Measurements from ENCODE around the gene LMX1B.

Gene LMX1B

DNA sequence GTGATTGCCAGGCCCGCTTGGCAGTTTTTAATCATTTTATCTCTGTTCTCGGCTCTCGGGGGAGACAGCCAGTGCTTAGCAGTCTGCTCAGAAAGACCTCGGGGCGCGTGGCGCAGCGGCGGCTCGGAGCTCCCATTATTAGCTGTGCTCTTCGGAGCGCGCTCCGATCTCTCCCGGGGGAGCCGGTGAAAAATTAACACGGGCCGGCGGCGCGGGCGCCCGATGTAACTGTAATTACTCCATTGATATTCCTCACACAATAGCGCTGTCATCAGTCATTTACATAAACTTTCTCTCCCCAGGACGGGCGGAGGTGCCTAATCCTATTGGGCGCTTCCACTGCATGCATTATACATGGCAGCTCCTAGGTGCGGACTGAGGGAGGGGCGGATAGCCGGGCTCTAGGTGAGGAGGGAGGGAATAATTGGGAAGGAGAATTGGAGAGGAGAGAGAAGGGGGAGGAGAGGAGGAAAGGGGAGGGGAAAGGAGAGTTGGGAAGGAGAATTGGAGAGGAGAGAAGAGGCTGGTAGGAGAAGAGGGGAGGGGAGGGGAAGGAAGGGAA, 24.9 kb downstream of the LMX1B start:
- H3K4me3 ChIP-seq (ENCODE audit: low read depth, low read length): no peak overlapping the region
- DNase-seq (ENCODE audit: low read depth, low spot score): no peak
- TF ChIP-seq, protein P1, sequence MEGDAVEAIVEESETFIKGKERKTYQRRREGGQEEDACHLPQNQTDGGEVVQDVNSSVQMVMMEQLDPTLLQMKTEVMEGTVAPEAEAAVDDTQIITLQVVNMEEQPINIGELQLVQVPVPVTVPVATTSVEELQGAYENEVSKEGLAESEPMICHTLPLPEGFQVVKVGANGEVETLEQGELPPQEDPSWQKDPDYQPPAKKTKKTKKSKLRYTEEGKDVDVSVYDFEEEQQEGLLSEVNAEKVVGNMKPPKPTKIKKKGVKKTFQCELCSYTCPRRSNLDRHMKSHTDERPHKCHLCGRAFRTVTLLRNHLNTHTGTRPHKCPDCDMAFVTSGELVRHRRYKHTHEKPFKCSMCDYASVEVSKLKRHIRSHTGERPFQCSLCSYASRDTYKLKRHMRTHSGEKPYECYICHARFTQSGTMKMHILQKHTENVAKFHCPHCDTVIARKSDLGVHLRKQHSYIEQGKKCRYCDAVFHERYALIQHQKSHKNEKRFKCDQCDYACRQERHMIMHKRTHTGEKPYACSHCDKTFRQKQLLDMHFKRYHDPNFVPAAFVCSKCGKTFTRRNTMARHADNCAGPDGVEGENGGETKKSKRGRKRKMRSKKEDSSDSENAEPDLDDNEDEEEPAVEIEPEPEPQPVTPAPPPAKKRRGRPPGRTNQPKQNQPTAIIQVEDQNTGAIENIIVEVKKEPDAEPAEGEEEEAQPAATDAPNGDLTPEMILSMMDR (IDR thresholded peaks at IDR 0.05; ENCODE audit: low read depth, low read length): no peak
- in situ Hi-C loops (cut with HindIII; ENCODE audit: low sequenced_read_pairs): no loop called here

DNA sequence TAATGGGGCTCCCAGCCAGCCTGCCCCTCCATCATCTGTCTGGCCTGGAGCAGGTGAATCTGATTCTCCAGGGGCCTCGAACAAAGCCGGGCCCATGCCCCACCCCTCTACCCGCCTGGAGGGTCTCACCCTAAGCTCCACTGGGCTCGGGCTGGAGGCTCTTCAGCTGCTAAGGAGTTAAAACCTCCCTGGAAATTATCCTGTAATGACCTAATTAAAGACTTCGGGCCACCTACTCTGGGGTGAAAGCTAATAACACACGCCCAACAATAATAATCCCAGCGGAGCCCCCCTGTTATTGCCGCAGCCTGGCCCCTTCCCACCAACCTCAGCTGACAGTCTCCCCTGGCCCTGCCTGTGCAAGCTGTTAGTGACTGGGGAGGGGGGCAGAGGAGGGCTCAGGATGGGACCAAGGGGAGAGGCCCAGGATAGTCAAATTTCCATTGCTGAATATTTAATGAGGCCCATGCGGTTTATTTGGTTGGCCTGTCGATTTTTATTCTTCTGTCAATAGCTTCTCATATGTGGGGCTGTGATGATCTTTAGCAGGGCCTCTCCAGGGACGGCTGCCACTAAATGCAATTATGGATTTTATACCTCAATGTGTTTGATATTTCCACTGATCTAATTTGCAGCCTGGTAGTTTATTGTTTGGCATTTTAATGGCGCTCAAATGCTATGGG, 25.7 kb downstream of the LMX1B start:
- no peak for DNase-seq (ENCODE audit: low read depth, low spot score)
- no peak overlapping the region for H3K4me3 ChIP-seq (ENCODE audit: low read depth, low read length)
- in situ Hi-C loops (cut with HindIII; ENCODE audit: low sequenced_read_pairs): no loop called here
- TF ChIP-seq, protein P1 (IDR thresholded peaks at IDR 0.05; ENCODE audit: low read depth, low read length): no peak

DNA sequence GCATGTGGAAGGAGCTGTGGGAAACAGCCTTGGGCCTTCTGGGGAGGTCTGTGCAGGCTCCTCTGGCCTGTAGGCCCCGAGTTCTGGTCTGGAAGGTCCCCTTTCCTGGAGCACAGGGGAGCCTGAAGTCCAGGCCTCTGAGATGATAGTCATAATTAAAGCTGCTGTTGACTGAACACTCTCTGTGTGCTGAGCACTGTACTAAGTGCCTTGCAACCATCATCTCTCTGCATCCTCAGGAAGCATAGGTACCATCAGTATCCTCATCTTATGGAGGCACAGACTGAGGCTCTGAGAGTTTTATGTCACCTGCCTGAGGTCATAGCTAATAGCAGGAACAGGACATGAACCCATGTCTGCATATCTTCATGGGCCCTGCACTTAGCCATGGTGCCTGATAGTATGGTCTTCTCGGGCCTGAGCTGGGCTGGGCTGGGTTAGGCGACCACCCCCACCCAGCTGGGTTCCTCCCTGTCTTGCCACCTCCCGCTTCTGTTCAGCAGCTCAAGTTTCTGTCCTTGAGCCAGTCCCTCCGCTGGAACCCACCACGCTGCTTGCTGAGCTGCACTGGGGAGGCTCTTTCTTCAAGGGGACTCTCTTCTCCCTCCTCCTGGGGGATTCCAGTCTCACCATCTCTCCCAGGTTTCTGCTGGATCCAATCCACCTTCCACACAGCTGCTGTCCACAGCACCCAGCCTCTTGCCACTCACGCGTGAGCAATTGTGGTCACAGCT, 27.6 kb downstream of the LMX1B start:
- TF ChIP-seq, protein P1 (IDR thresholded peaks at IDR 0.05; ENCODE audit: low read depth, low read length): no peak
- in situ Hi-C loops (cut with HindIII; ENCODE audit: low sequenced_read_pairs): no loop called here
- no peak for DNase-seq (ENCODE audit: low read depth, low spot score)
- no peak overlapping the region for H3K4me3 ChIP-seq (ENCODE audit: low read depth, low read length)

DNA sequence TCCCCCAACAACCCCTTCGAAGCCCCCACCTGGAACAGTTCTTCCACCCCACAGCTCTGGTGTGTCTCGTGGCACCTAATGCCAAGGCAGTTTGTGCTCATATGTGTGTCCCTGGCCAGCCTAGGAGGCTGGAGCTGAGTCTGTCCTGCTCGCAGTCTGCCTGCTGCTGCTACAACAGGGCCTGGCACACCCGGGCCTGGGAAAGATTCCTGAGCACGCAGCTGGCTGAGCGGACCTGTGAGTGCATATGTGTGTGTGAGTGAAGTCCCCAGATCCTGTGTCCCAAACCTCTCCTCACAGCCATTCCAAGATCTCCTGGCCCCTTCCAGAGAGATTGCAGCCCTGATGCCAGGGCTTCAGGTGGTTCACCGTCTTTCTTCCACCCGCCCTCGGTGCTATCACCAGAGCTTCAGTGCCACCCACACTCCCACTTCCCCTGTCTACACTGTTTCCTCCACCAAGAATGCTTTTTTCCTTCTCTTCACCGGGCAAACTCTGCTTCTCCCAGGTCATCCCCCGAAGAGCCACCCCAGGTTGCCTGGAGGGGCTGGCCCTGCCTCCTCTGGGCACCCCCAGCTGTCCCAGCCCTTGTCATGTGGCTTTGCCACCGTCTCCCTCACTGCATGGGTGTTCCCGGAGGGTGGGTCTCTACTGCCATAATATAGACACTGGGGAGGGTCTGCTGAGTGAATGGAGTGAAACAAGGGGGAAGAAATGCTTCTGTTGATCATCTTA, 28.4 kb downstream of the LMX1B start:
- H3K4me3 ChIP-seq (ENCODE audit: low read depth, low read length): no peak overlapping the region
- no peak for DNase-seq (ENCODE audit: low read depth, low spot score)
- TF ChIP-seq, protein P1 (IDR thresholded peaks at IDR 0.05; ENCODE audit: low read depth, low read length): no peak
- in situ Hi-C loops (cut with HindIII; ENCODE audit: low sequenced_read_pairs): no loop called here

DNA sequence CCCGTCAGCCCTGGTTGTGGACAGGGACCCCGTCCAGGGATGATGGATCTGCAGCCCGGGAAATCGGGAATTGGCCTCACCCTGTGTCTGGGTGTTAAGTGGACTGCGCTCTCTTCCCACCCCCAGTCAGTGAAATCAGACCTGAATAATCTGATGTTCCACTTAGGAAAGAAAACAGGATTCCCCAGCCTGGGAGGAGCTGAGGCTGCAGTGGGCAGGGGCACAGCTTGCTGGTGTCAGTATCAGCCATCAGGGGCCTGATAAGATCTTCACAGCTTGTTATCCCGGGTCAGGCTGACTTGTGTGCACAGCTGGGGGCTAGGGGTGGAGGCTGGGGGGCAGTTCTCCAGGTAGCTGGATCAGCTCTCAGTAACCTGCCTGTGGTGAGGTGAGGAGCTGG, 29.1 kb downstream of the LMX1B start:
- in situ Hi-C loops (cut with HindIII; ENCODE audit: low sequenced_read_pairs): no loop called here
- no peak for DNase-seq (ENCODE audit: low read depth, low spot score)
- TF ChIP-seq, protein P1 (IDR thresholded peaks at IDR 0.05; ENCODE audit: low read depth, low read length): no peak
- H3K4me3 ChIP-seq (ENCODE audit: low read depth, low read length): no peak overlapping the region

DNA sequence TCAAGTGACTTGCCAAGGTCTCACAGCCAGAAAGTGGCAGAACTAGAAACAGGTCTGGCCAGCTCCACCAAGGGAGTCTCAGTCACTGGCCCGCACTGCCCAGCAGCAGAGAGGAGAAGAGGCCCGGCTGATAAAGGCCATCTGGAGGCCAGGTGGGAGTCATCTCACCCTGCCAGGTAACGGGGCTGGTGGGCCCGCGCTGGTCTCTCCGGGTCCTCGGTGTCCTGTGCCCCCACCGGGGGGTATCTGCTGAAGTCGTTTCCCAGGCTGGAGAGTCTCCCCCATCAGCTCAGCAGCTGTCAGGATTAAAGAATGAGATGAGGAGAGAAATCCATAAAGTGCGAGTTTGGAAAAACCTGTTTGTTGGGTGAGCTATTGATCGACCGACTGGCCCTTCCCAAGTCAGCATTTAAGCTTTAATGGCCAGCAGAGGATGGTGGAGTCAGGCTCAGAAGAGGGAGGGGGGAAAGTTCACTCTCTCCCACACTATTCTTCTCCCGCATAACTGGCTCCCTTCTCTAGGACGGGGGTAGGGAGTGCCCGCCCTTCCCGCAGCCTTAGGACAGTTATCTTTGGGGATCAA, 30.3 kb downstream of the LMX1B start:
- in situ Hi-C loops (cut with HindIII; ENCODE audit: low sequenced_read_pairs): no loop called here
- no peak overlapping the region for H3K4me3 ChIP-seq (ENCODE audit: low read depth, low read length)
- DNase-seq (ENCODE audit: low read depth, low spot score): no peak
- TF ChIP-seq, protein P1 (IDR thresholded peaks at IDR 0.05; ENCODE audit: low read depth, low read length): no peak
